ENCODE data around the gene NFATC3. TPM values are rescaled to one million over a fixed set of nuclear protein-coding genes. Genes with fewer than 3 reads are reported as not detected.

Gene NFATC3
- total and polyA plus RNA-seq, 10 donors, result 12.4 to 89.7 (median 67.2) TPM

- TF ChIP-seq POLR2A (IDR thresholded peaks at IDR 0.05), result no peak
- no peak for TF ChIP-seq POLR2AphosphoS5 (IDR thresholded peaks at IDR 0.05)
- TF ChIP-seq CTCF (IDR thresholded peaks at IDR 0.05 in 8 of 11, conservative IDR thresholded peaks at IDR 0.05 in 3 of 11), result no peak
These were observed 109.1 kb downstream of the NFATC3 start for GRCh38 chr16:68194251-68194650.

GRCh38 chr16:68197250-68197649 lies 112.1 kb downstream of the NFATC3 start:
- Histone ChIP-seq H3K27me3 (replicated peaks in 1 of 7) (no peaks in the 10 kb centered on the region), H3K27ac (no peak overlapping the region), H3K4me3 (no peak overlapping the region), H3K9me3 (no peaks in the 10 kb centered on the region), H3K36me3 (peaks cover 0 to 73% (median 15%) of the 10 kb centered on the region in 6 donors), H3K4me1 (no peaks in the 10 kb centered on the region)
- intact Hi-C loops (cut with DNase I; ENCODE audit: low total_unique reads), result no loop called here
- TF ChIP-seq CTCF (IDR thresholded peaks at IDR 0.05 in 8 of 11, conservative IDR thresholded peaks at IDR 0.05 in 3 of 11) (no peak), POLR2AphosphoS5 (IDR thresholded peaks at IDR 0.05) (no peak), POLR2A (IDR thresholded peaks at IDR 0.05) (no peak)
- no peak for DNase-seq
- 89 to 97% (median 94%) methylated on average over 2 of the region's 2 CpGs for WGBS, 5 donors

More at GRCh38 chr16:68194251-68194650, 109.1 kb downstream of the NFATC3 start:
- 78 to 93% (median 91%) methylated on average over 3 of the region's 3 CpGs for WGBS, 5 donors
- DNase-seq, result no peak
- intact Hi-C loops (cut with DNase I; ENCODE audit: low total_unique reads), result no loop called here
- no peak overlapping the region for H3K4me3 ChIP-seq
- H3K9me3 ChIP-seq, result no peaks in the 10 kb centered on the region
- H3K27ac ChIP-seq, result no peak overlapping the region
- H3K4me1 ChIP-seq, result no peaks in the 10 kb centered on the region
- H3K36me3 ChIP-seq, result peaks cover 4 to 80% (median 30%) of the 10 kb centered on the region in 6 donors
- H3K27me3 ChIP-seq (replicated peaks in 1 of 7), result no peaks in the 10 kb centered on the region

GRCh38 chr16:68200088-68200783 lies 115.1 kb downstream of the NFATC3 start:
- intact Hi-C loops (cut with DNase I; ENCODE audit: low total_unique reads), result no loop called here
- no peaks in the 10 kb centered on the region for H3K27me3 ChIP-seq (replicated peaks in 1 of 7)
- no peak for DNase-seq
- no peak overlapping the region for H3K4me3 ChIP-seq
- TF ChIP-seq POLR2A (IDR thresholded peaks at IDR 0.05) (no peak), CTCF (IDR thresholded peaks at IDR 0.05 in 8 of 11, conservative IDR thresholded peaks at IDR 0.05 in 3 of 11) (no peak), POLR2AphosphoS5 (IDR thresholded peaks at IDR 0.05) (no peak)
- no peaks in the 10 kb centered on the region for H3K9me3 ChIP-seq
- peaks cover 0 to 61% (median 4%) of the 10 kb centered on the region in 6 donors for H3K36me3 ChIP-seq
- no peaks in the 10 kb centered on the region for H3K4me1 ChIP-seq
- 59 to 75% (median 65%) methylated on average over 3 of the region's 3 CpGs for WGBS, 5 donors
- H3K27ac ChIP-seq, result no peak overlapping the region

- no peak for TF ChIP-seq CTCF (IDR thresholded peaks at IDR 0.05 in 8 of 11, conservative IDR thresholded peaks at IDR 0.05 in 3 of 11)
- TF ChIP-seq POLR2AphosphoS5 (IDR thresholded peaks at IDR 0.05), result no peak
- no peak for TF ChIP-seq POLR2A (IDR thresholded peaks at IDR 0.05)
- intact Hi-C loops (cut with DNase I; ENCODE audit: low total_unique reads), result no loop called here
- no peak overlapping the region for H3K27ac ChIP-seq
- H3K27me3 ChIP-seq (replicated peaks in 1 of 7), result no peaks in the 10 kb centered on the region
- H3K9me3 ChIP-seq, result no peaks in the 10 kb centered on the region
- peaks cover 0 to 55% (median 3%) of the 10 kb centered on the region in 6 donors for H3K36me3 ChIP-seq
- DNase-seq, result no peak
- no peaks in the 10 kb centered on the region for H3K4me1 ChIP-seq
- H3K4me3 ChIP-seq, result no peak overlapping the region
These were observed 116.9 kb downstream of the NFATC3 start for GRCh38 chr16:68202091-68202519.

Data from spleen (tissue), 11 donors.